ENCODE data around the gene PPT2.

- TF ChIP-seq CTCF (conservative IDR thresholded peaks at IDR 0.05) (no peak), EZH2 (IDR thresholded peaks at IDR 0.05; ENCODE audit: low read depth) (no peak)
These were observed 38.3 kb upstream of the PPT2 start for GRCh38 chr6:32115623-32116022.

Data from PC-9 (cell line).